BE2C (cell line): ENCODE data around the gene FOXL1.

Experiments
- DNase-seq: peaks from one replicate; pipeline ENCODE4 v3.0.0-alpha.2; 2020
- H3K27me3 ChIP-seq: fragments of 250-450 bp; sonication (Bioruptor Pico); 2 replicates; pipeline ENCODE4 v1.5.1; 2020; ENCODE audit warnings: mild to moderate bottlenecking
- H3K36me3 ChIP-seq: fragments of 250-450 bp; sonication (Bioruptor Pico); 2 replicates; pipeline ENCODE4 v1.5.1; 2020; ENCODE audit warnings: mild to moderate bottlenecking
- H3K4me1 ChIP-seq: fragments of 250-450 bp; sonication (Bioruptor Pico); 2 replicates; pipeline ENCODE4 v1.5.1; 2020
- H3K4me3 ChIP-seq: 2 replicates; pipeline ENCODE4 v1.5.1; 2011; ENCODE audit warnings: low read depth, low read length
- H3K9me3 ChIP-seq: fragments of 250-450 bp; sonication (Bioruptor Pico); 2 replicates; pipeline ENCODE4 v1.5.1; 2020
- CTCF ChIP-seq: IDR thresholded peaks from 2 replicates; pipeline ENCODE4 v1.5.1; 2012; ENCODE audit warnings: mild to moderate bottlenecking, low read depth, low read length

FOXL1 gene

GRCh38 chr16:86553356-86553755 lies 25.0 kb upstream of the FOXL1 start:
- Histone ChIP-seq H3K9me3 (0 out of 2 replicates have a peak, but pooled peaks cover 2% of the 10 kb centered on the region), H3K4me3 (no peak overlapping the region), H3K27me3 (no peaks in the 10 kb centered on the region), H3K36me3 (peaks cover 3% of the 10 kb centered on the region; the same call in 1 of the 2 replicates), H3K4me1 (no peaks in the 10 kb centered on the region; the same call in 1 of the 2 replicates)
- no peak for TF ChIP-seq CTCF
- no peak for DNase-seq

DNA sequence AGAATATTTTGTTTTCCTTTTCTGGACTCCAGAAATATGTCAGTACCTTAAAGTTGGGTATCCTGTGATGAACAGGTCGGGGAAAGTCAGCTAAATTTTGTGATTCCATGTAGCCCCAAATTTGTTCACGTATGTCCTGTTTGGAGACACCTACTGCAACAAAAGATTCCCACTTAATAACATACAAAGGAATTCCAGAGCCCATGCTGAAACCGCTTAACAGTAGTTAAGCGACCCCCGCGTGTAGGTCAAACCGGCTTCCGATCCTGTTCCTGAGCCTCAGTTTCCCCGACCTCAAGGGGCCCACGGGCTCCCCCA lies 23.8 kb upstream of the FOXL1 start:
- no peak for DNase-seq
- Histone ChIP-seq H3K4me1 (no peaks in the 10 kb centered on the region; the same call in 1 of the 2 replicates), H3K9me3 (0 out of 2 replicates have a peak, but pooled peaks cover 2% of the 10 kb centered on the region), H3K36me3 (peaks cover 3% of the 10 kb centered on the region; the same call in 1 of the 2 replicates), H3K4me3 (peak overlapping the region; percentile 97), H3K27me3 (no peaks in the 10 kb centered on the region)
- TF ChIP-seq CTCF, result no peak

DNA sequence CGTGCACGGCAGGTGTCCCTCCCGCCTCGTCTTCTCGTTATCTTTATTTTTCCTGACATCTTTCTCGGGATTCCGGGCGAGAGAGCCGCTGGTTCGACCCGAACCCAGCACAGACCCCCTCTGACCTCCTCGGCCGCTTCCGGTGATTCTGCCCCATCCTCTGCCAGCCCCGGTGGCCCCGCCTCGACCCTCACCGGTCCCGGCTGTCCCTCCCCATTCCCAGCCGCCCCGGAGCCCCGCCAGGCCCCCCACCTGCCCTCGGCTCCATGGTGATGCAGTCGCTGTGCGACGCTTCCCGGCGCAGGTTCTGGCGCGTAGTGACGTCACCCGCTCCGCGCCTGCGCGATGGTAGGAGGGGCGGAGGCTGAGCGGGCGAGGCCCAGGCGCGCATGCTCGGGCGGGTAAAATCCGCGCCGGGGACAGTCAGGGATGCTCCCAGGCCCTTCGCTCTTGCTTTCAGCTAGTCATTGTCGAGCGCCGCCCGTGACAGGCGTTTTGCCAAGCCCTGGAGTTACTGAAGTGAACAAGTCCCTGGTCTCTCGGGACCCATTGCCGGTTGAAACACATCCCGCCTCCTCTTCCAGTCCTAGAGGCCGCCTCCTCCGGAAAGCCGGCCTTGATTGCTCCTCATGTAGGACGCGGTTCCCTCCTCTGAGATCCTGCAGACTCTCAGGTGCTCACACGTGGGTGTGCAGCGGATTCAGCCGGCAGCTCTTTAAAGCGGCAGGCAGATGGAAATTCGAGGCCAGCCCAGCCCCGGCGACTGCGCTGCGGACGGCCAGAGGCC lies 23.2 kb upstream of the FOXL1 start, which contains the start of gene MTHFSD:
TSS of gene MTHFSD (minus strand) at position 319 of the 787 bp plus-strand sequence. CDS start at position 268, 51 bp downstream.
- DNase-seq, result peak; percentile 95
- Histone ChIP-seq H3K36me3 (peaks cover 3% of the 10 kb centered on the region; the same call in 1 of the 2 replicates), H3K4me3 (peak within 1 kb of the TSS; percentile 97), H3K9me3 (0 out of 2 replicates have a peak, but pooled peaks cover 2% of the 10 kb centered on the region), H3K4me1 (no peaks in the 10 kb centered on the region; the same call in 1 of the 2 replicates), H3K27me3 (no peaks in the 10 kb centered on the region)
- no peak for TF ChIP-seq CTCF

- no peak for TF ChIP-seq CTCF
- Histone ChIP-seq H3K4me3 (peak overlapping the region; percentile 97), H3K27me3 (no peaks in the 10 kb centered on the region), H3K9me3 (0 out of 2 replicates have a peak, but pooled peaks cover 2% of the 10 kb centered on the region), H3K4me1 (no peaks in the 10 kb centered on the region; the same call in 1 of the 2 replicates), H3K36me3 (peaks cover 3% of the 10 kb centered on the region; the same call in 1 of the 2 replicates)
- no peak for DNase-seq
Measured at GRCh38 chr16:86555704-86556075, 22.7 kb upstream of the FOXL1 start.

DNA sequence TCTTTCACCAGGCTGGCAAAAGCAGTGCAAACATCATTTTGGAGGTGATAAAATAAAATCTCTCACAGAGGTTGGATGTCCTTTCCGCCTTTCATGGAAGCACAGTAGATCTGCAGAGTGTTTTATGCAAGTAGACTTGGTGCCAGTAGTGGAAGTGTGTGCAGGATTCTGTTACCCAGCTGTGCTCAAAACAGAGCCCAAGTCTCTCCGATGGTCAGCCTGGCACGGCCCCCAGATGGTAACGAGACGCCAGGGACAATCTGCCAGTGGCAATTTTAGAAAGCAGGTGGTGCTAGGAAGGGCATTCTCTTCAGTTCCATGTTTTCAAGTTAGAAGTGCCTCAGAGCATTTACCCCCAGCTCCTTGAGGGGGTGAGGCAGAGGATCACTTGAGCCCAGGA lies 21.8 kb upstream of the FOXL1 start:
- 0 out of 2 replicates have a peak, but pooled peaks cover 2% of the 10 kb centered on the region for H3K9me3 ChIP-seq
- H3K36me3 ChIP-seq, result peaks cover 3% of the 10 kb centered on the region; the same call in 1 of the 2 replicates
- DNase-seq, result no peak
- H3K27me3 ChIP-seq, result no peaks in the 10 kb centered on the region
- no peak for TF ChIP-seq CTCF
- H3K4me3 ChIP-seq, result no peak overlapping the region
- H3K4me1 ChIP-seq, result no peaks in the 10 kb centered on the region; the same call in 1 of the 2 replicates

GRCh38 chr16:86557587-86557986 lies 20.8 kb upstream of the FOXL1 start:
- DNase-seq, result no peak
- Histone ChIP-seq H3K4me3 (no peak overlapping the region), H3K27me3 (peaks cover 2% of the 10 kb centered on the region), H3K4me1 (no peaks in the 10 kb centered on the region; the same call in 1 of the 2 replicates), H3K36me3 (peaks cover 3% of the 10 kb centered on the region; the same call in 1 of the 2 replicates), H3K9me3 (0 out of 2 replicates have a peak, but pooled peaks cover 2% of the 10 kb centered on the region)
- no peak for TF ChIP-seq CTCF
